Measurements from ENCODE around the gene IL31.

The IL31 gene

DNA sequence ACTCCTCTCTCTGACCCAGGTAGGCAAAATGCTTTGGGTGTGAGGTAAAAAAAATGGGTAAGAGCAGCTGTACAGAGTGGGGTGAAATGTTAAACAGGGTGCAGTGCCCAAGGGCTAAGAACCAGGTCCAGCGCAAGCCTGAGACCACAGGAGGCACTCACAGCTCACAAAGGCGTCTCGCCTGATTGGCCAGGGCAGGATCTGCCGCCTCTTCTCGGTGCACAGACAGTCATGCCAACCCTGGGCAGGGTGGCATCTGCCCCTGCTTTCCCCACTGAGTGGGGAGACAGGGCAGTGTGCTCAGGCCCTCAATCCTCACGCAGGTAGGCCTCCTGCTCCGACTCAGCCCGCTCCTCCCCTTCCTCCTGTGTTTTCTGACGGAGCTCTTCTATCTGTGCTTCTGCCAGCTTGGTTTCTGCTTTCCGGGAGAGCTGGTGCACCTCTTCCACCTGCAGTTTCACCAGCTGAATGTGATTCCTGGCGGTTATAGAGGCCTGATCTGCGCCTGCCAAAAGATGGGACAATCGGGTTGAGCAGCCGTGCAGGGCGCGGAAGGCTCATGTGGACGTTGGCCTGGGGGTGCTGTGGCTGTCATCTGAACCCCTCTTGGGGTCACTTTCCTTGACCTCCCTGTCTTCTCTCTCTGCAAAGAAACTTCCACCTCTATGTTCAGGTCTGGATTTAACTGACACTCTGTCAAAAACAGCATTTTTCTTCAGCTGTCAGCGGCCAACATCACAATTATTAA lies 34.2 kb upstream of the IL31 start:
- Histone ChIP-seq H3K9me3 (ENCODE audit: insufficient read depth, low read length) (no peaks in the 10 kb centered on the region), H3K27me3 (ENCODE audit: low read length) (no peaks in the 10 kb centered on the region), H3K36me3 (ENCODE audit: low read length) (peaks cover 16% of the 10 kb centered on the region; the same call in 1 of the 2 replicates), H3F3A (ENCODE audit: insufficient read depth) (no peaks in the 10 kb centered on the region; the same call in 1 of the 2 replicates), H4K20me1 (ENCODE audit: low read depth, low read length) (no peaks in the 10 kb centered on the region), H3K4me3 (ENCODE audit: insufficient read depth, low read length, poor library complexity, severe bottlenecking) (no peak overlapping the region), H3K9ac (ENCODE audit: low read length) (no peak overlapping the region), H2AFZ (ENCODE audit: low read depth, low read length, severe bottlenecking) (no peak overlapping the region), H3K27ac (ENCODE audit: low read depth, low read length) (no peak overlapping the region), H3K4me2 (ENCODE audit: low read depth, low read length, poor library complexity, severe bottlenecking) (no peak overlapping the region), H3K79me2 (ENCODE audit: insufficient read depth, low read length) (no peaks in the 10 kb centered on the region), H3K9me2 (replicated peaks; ENCODE audit: insufficient read depth, low read length) (no peaks in the 10 kb centered on the region)
- TF ChIP-seq EZH2phosphoT487 (conservative IDR thresholded peaks at IDR 0.05; ENCODE audit: low read length): no peak
- TF ChIP-seq, protein P1, sequence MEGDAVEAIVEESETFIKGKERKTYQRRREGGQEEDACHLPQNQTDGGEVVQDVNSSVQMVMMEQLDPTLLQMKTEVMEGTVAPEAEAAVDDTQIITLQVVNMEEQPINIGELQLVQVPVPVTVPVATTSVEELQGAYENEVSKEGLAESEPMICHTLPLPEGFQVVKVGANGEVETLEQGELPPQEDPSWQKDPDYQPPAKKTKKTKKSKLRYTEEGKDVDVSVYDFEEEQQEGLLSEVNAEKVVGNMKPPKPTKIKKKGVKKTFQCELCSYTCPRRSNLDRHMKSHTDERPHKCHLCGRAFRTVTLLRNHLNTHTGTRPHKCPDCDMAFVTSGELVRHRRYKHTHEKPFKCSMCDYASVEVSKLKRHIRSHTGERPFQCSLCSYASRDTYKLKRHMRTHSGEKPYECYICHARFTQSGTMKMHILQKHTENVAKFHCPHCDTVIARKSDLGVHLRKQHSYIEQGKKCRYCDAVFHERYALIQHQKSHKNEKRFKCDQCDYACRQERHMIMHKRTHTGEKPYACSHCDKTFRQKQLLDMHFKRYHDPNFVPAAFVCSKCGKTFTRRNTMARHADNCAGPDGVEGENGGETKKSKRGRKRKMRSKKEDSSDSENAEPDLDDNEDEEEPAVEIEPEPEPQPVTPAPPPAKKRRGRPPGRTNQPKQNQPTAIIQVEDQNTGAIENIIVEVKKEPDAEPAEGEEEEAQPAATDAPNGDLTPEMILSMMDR (IDR thresholded peaks at IDR 0.05; ENCODE audit: insufficient read depth, low read length, poor library complexity, severe bottlenecking): no peak

DNA sequence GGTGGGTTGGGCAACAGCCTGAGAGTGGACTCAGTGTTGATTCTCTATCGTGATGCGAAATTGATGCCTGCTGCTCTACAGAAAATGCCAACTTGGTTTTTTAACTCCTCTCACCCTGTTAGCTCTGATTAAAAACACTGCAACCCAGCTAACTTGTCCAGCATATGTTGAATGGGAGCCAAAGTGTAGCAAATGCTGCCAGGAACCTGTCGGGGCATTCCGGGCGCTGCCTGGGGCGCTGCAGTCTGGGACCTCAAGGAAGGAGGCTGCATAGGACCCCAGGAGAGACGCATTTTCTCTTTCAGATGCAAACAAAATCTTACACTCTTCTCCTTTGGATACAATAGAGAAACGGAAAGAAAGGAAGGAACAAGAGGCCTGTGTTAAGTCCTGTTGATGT lies 33.4 kb upstream of the IL31 start:
- peaks cover 16% of the 10 kb centered on the region; the same call in 1 of the 2 replicates for H3K36me3 ChIP-seq (ENCODE audit: low read length)
- no peaks in the 10 kb centered on the region for H4K20me1 ChIP-seq (ENCODE audit: low read depth, low read length)
- no peak for TF ChIP-seq EZH2phosphoT487 (conservative IDR thresholded peaks at IDR 0.05; ENCODE audit: low read length)
- TF ChIP-seq, protein P1 (IDR thresholded peaks at IDR 0.05; ENCODE audit: insufficient read depth, low read length, poor library complexity, severe bottlenecking): no peak
- no peaks in the 10 kb centered on the region for H3K9me2 ChIP-seq (replicated peaks; ENCODE audit: insufficient read depth, low read length)
- no peak overlapping the region for H2AFZ ChIP-seq (ENCODE audit: low read depth, low read length, severe bottlenecking)
- H3F3A ChIP-seq (ENCODE audit: insufficient read depth): no peaks in the 10 kb centered on the region; the same call in 1 of the 2 replicates
- no peak overlapping the region for H3K27ac ChIP-seq (ENCODE audit: low read depth, low read length)
- H3K4me3 ChIP-seq (ENCODE audit: insufficient read depth, low read length, poor library complexity, severe bottlenecking): no peak overlapping the region
- H3K9me3 ChIP-seq (ENCODE audit: insufficient read depth, low read length): no peaks in the 10 kb centered on the region
- no peak overlapping the region for H3K9ac ChIP-seq (ENCODE audit: low read length)
- H3K4me2 ChIP-seq (ENCODE audit: low read depth, low read length, poor library complexity, severe bottlenecking): no peak overlapping the region
- H3K79me2 ChIP-seq (ENCODE audit: insufficient read depth, low read length): no peaks in the 10 kb centered on the region
- no peaks in the 10 kb centered on the region for H3K27me3 ChIP-seq (ENCODE audit: low read length)

DNA sequence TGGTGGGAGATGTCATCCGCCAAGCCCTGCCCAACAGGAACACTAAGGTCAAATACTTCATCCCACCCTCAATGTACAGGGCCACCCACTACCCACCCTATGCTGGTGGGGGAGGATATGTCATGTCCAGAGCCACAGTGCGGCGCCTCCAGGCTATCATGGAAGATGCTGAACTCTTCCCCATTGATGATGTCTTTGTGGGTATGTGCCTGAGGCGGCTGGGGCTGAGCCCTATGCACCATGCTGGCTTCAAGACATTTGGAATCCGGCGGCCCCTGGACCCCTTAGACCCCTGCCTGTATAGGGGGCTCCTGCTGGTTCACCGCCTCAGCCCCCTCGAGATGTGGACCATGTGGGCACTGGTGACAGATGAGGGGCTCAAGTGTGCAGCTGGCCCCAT lies 33.0 kb upstream of the IL31 start:
- Histone ChIP-seq H3K27ac (ENCODE audit: low read depth, low read length) (no peak overlapping the region), H3K27me3 (ENCODE audit: low read length) (no peaks in the 10 kb centered on the region), H3K36me3 (ENCODE audit: low read length) (peaks cover 13% of the 10 kb centered on the region; the same call in 1 of the 2 replicates), H3F3A (ENCODE audit: insufficient read depth) (no peaks in the 10 kb centered on the region; the same call in 1 of the 2 replicates), H3K79me2 (ENCODE audit: insufficient read depth, low read length) (no peaks in the 10 kb centered on the region), H4K20me1 (ENCODE audit: low read depth, low read length) (no peaks in the 10 kb centered on the region), H3K9ac (ENCODE audit: low read length) (no peak overlapping the region), H3K9me2 (replicated peaks; ENCODE audit: insufficient read depth, low read length) (no peaks in the 10 kb centered on the region), H3K4me3 (ENCODE audit: insufficient read depth, low read length, poor library complexity, severe bottlenecking) (no peak overlapping the region), H3K9me3 (ENCODE audit: insufficient read depth, low read length) (no peaks in the 10 kb centered on the region), H2AFZ (ENCODE audit: low read depth, low read length, severe bottlenecking) (no peak overlapping the region), H3K4me2 (ENCODE audit: low read depth, low read length, poor library complexity, severe bottlenecking) (no peak overlapping the region)
- no peak for TF ChIP-seq EZH2phosphoT487 (conservative IDR thresholded peaks at IDR 0.05; ENCODE audit: low read length)
- TF ChIP-seq, protein P1 (IDR thresholded peaks at IDR 0.05; ENCODE audit: insufficient read depth, low read length, poor library complexity, severe bottlenecking): no peak
